22Rv1 (cell line): ENCODE data around the gene LACTB.

Source experiments
- CTCF ChIP-seq: fragments of 450-650 bp; IDR thresholded peaks from 2 replicates; pipeline ENCODE4 v1.5.1; 2017; ENCODE audit warnings: mild to moderate bottlenecking
- ZFX ChIP-seq: fragments of 450-650 bp; IDR thresholded peaks from 2 replicates; pipeline ENCODE4 v1.6.1; 2017; ENCODE audit warnings: antibody characterized with exemption, borderline replicate concordance

GRCh38 chr15:63088533-63089245 is 33.0 kb upstream of the LACTB start:
- no peak for TF ChIP-seq CTCF
- TF ChIP-seq ZFX, result no peak
